Activated naive CD8-positive, alpha-beta T cell treated with anti-CD3 and anti-CD28 coated beads, Interleukin-2, amount 10 ng/mL, durations not matched to agents 7 days and 5 days (primary cell): Measurements from ENCODE around the gene MAPK8IP2. TPM values are rescaled to one million over a fixed set of nuclear protein-coding genes. Genes with fewer than 3 reads are reported as not detected.
"Not testable (repeated sequence)": the region's sequence is repeated elsewhere in the genome, so short reads cannot be mapped to it uniquely, and the experiment has no call there.

Experiments
- ATAC-seq: fragments of 150-1000 bp; cut with Tn5 transposase; one replicate; pipeline ENCODE4 v1.10.0; 2021; ENCODE audit warnings: low read depth, moderate library complexity
- POLR2A ChIA-PET: fragments of 350-600 bp; sonication (Branson Sonifier 250); formaldehyde crosslinking; loops from one replicate; lab custom pipeline; 2021; ENCODE audit warnings: antibody characterized with exemption; lab: Charles Lee
- DNase-seq: peaks from one replicate; pipeline ENCODE4 v3.0.0; 2021
- H3K27ac Mint-ChIP-seq: one replicate; pipeline ENCODE4 v1.8.0; 2022; ENCODE audit warnings: mild to moderate bottlenecking, mixed read lengths
- H3K27me3 Mint-ChIP-seq: one replicate; pipeline ENCODE4 v1.8.0; 2022; ENCODE audit warnings: mild to moderate bottlenecking, moderate library complexity, mixed read lengths
- H3K36me3 Mint-ChIP-seq: one replicate; pipeline ENCODE4 v1.8.0; 2021; ENCODE audit warnings: mild to moderate bottlenecking, mixed read lengths
- H3K4me1 Mint-ChIP-seq: one replicate; pipeline ENCODE4 v1.8.0; 2021; ENCODE audit warnings: mixed read lengths
- H3K4me3 Mint-ChIP-seq: one replicate; pipeline ENCODE4 v1.8.0; 2022; ENCODE audit warnings: mild to moderate bottlenecking, moderate library complexity, mixed read lengths
- H3K9me3 Mint-ChIP-seq: one replicate; pipeline ENCODE4 v1.8.0; 2021; ENCODE audit warnings: mixed read lengths
- total RNA-seq, 2 experiments: library from RNA; stranded (reverse); gene quantifications; one replicate each; pipeline ENCODE4 v1.2.3, GENCODE V29; 2021

MAPK8IP2 gene
- total RNA-seq, 2 experiments from 2014 or later = 0.28 to 0.39 TPM

- no peaks in the 10 kb centered on the region for H3K9me3 Mint-ChIP-seq
- POLR2A ChIA-PET = no interaction called here
- H3K4me1 Mint-ChIP-seq = peaks cover 1% of the 10 kb centered on the region
- H3K27ac Mint-ChIP-seq = no peak overlapping the region
- H3K4me3 Mint-ChIP-seq = no peak overlapping the region
- DNase-seq (no peak), ATAC-seq (no peak)
- no peaks in the 10 kb centered on the region for H3K36me3 Mint-ChIP-seq
- peaks cover 36% of the 10 kb centered on the region for H3K27me3 Mint-ChIP-seq
These were observed 5.8 kb downstream of the MAPK8IP2 start for GRCh38 chr22:50606165-50606945.

- H3K4me3 Mint-ChIP-seq = no peak overlapping the region
- no peaks in the 10 kb centered on the region for H3K36me3 Mint-ChIP-seq
- peaks cover under 1% of the 10 kb centered on the region for H3K4me1 Mint-ChIP-seq
- peaks cover 32% of the 10 kb centered on the region for H3K27me3 Mint-ChIP-seq
- ATAC-seq = no peak
- H3K27ac Mint-ChIP-seq = no peak overlapping the region
- DNase-seq = no peak
- POLR2A ChIA-PET = no interaction called here
- no peaks in the 10 kb centered on the region for H3K9me3 Mint-ChIP-seq
These were observed 6.5 kb downstream of the MAPK8IP2 start for GRCh38 chr22:50606946-50607658.

GRCh38 chr22:50607659-50608020, 7.0 kb downstream of the MAPK8IP2 start:
- Mint-ChIP-seq H3K27me3 (peaks cover 26% of the 10 kb centered on the region), H3K4me1 (peaks cover 5% of the 10 kb centered on the region), H3K9me3 (no peaks in the 10 kb centered on the region), H3K27ac (no peak overlapping the region), H3K36me3 (no peaks in the 10 kb centered on the region), H3K4me3 (no peak overlapping the region)
- no peak for DNase-seq
- POLR2A ChIA-PET = no interaction called here
- ATAC-seq = no peak

- H3K4me1 Mint-ChIP-seq, DNase-seq, H3K27ac Mint-ChIP-seq, H3K4me3 Mint-ChIP-seq, H3K9me3 Mint-ChIP-seq, ATAC-seq, H3K36me3 Mint-ChIP-seq: not testable (repeated sequence)
- H3K27me3 Mint-ChIP-seq = peaks cover 25% of the 10 kb centered on the region
- POLR2A ChIA-PET = interaction anchor here (1.2 kb wide), 1 partner anchor 27 kb away, joined by 3 read pairs; no protein-coding TSS in a partner anchor
These were observed 7.7 kb downstream of the MAPK8IP2 start for GRCh38 chr22:50608058-50608840.

DNA sequence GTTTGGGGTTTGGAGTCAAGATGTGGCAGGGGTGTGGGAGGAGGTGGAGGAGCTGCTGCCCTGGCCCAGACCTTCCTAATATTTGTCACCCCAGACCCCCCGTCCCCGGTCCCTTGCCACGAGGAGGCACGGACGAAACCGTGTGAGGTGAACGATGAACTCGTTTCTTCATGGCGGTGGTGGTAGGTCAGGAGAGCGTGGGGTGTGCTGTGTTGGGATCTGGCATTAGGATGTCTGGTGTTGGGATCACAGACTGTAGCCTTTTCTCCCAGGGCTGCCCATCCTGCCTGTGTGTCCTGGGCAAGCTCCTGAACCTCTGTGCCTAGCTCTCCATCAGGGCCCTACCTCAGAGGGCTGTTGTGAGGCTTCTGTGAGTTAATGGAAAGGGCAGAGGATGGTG, 8.4 kb downstream of the MAPK8IP2 start:
- H3K4me1 Mint-ChIP-seq = peaks cover 5% of the 10 kb centered on the region
- POLR2A ChIA-PET = interaction anchor here (1.2 kb wide), 1 partner anchor 28 kb away, joined by 3 read pairs; no protein-coding TSS in a partner anchor
- H3K9me3 Mint-ChIP-seq = no peaks in the 10 kb centered on the region
- DNase-seq = no peak
- peaks cover 27% of the 10 kb centered on the region for H3K27me3 Mint-ChIP-seq
- H3K4me3 Mint-ChIP-seq = no peak overlapping the region
- no peak for ATAC-seq
- no peak overlapping the region for H3K27ac Mint-ChIP-seq
- no peaks in the 10 kb centered on the region for H3K36me3 Mint-ChIP-seq

GRCh38 chr22:50609599-50609998, 9.0 kb downstream of the MAPK8IP2 start:
- Mint-ChIP-seq H3K27me3 (peaks cover 32% of the 10 kb centered on the region), H3K4me3 (no peak overlapping the region), H3K27ac (no peak overlapping the region), H3K36me3 (no peaks in the 10 kb centered on the region), H3K4me1 (peaks cover 5% of the 10 kb centered on the region), H3K9me3 (no peaks in the 10 kb centered on the region)
- POLR2A ChIA-PET = no interaction called here
- ATAC-seq (no peak), DNase-seq (no peak)

DNA sequence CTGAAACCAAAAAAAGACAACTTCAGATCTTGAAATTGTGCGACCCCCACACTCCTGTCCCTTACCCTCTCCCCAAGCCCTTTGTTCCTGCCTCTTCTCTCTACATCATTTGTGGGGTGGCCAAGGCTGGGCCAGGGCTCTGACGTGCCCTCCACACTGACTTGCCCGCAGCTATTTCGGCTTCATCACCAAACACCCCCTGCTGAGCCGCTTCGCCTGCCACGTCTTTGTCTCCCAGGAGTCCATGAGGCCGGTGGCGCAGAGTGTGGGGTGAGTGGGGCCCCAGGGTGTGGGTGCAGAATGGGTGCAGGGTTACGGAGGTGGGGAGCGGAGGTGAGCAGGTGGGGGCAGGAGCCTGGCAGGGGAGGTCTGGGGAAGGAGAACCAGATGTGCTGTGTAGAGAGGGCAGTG, 9.5 kb downstream of the MAPK8IP2 start:
- POLR2A ChIA-PET = no interaction called here
- Mint-ChIP-seq H3K36me3 (no peaks in the 10 kb centered on the region), H3K27me3 (peaks cover 31% of the 10 kb centered on the region), H3K9me3 (no peaks in the 10 kb centered on the region), H3K4me1 (peaks cover 5% of the 10 kb centered on the region), H3K27ac (no peak overlapping the region), H3K4me3 (no peak overlapping the region)
- ATAC-seq (no peak), DNase-seq (no peak)

GRCh38 chr22:50610581-50610980, 10.0 kb downstream of the MAPK8IP2 start:
- Mint-ChIP-seq H3K9me3 (no peaks in the 10 kb centered on the region), H3K36me3 (no peaks in the 10 kb centered on the region), H3K4me1 (peaks cover 5% of the 10 kb centered on the region), H3K27ac (no peak overlapping the region), H3K4me3 (no peak overlapping the region), H3K27me3 (peaks cover 29% of the 10 kb centered on the region)
- ATAC-seq (no peak), DNase-seq (no peak)
- POLR2A ChIA-PET = no interaction called here

DNA sequence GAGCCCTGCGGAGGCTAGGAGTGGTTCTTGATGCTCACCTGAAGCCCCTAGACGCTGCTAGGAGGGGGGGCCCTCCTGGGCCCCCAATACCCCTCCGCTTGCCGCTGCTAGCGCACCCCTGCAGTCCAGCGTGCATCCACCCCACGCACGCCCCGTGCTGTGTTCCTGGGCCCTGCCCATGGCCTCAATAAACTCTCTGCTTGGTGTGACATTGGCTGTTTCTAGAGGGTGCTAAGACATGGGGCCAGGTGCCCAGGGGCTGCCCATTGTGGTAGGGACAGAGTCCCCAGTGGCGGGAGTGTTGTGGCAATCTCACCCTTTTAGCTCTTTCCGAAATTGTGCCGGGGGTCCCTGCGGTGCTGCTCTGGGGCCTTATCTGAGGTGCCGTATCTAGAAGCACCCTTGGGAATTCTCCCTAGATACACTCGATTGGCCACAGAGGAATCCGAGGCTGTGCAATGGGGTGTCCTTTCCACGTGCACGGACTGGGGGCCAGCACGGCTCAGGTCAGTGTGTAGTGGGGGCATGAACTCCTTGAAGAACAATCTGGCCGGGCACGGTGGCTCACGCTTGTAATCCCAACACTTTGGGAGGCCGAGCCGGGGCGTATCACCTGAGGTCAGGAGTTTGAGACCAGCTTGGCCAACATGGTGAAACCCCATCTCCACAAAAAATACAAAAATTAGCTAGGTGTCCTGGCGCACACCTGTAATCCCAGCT, 10.9 kb downstream of the MAPK8IP2 start:
- H3K36me3 Mint-ChIP-seq = no peaks in the 10 kb centered on the region
- H3K27ac Mint-ChIP-seq = no peak overlapping the region
- H3K4me3 Mint-ChIP-seq = no peak overlapping the region

DNA sequence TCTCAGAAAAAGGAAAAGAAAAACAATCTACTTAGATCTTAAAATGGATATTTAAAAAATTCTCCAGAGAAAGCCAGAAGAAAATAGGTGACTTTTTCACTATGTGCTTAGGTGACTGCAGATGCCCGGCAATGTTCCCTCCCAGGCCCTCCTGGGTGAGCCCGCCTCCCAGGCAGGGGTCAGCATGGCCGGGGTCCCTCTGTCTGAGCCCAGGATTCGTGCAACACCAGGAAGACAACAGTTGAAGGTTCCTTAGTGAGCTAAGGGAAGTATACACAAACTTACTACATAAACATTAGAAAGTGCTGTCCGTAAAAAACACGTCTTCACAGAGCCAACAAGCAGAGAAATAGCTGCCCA, 11.6 kb downstream of the MAPK8IP2 start:
- no peak for DNase-seq
- Mint-ChIP-seq H3K4me3 (no peak overlapping the region), H3K36me3 (no peaks in the 10 kb centered on the region), H3K27ac (no peak overlapping the region), H3K9me3 (no peaks in the 10 kb centered on the region), H3K4me1 (peaks cover 5% of the 10 kb centered on the region), H3K27me3 (peaks cover 24% of the 10 kb centered on the region)
- POLR2A ChIA-PET = interaction anchor here (1.3 kb wide), 2 partner anchors 12 to 104 kb away, joined by 3 to 4 read pairs; partner anchors contain the start of genes LMF2 and NCAPH2
- no peak for ATAC-seq

More for the DNA sequence above, 10.9 kb downstream of the MAPK8IP2 start:
- no peaks in the 10 kb centered on the region for H3K9me3 Mint-ChIP-seq
- DNase-seq (no peak), ATAC-seq (no peak)
- peaks cover 5% of the 10 kb centered on the region for H3K4me1 Mint-ChIP-seq
- POLR2A ChIA-PET = no interaction called here
- H3K27me3 Mint-ChIP-seq = peaks cover 25% of the 10 kb centered on the region

DNA sequence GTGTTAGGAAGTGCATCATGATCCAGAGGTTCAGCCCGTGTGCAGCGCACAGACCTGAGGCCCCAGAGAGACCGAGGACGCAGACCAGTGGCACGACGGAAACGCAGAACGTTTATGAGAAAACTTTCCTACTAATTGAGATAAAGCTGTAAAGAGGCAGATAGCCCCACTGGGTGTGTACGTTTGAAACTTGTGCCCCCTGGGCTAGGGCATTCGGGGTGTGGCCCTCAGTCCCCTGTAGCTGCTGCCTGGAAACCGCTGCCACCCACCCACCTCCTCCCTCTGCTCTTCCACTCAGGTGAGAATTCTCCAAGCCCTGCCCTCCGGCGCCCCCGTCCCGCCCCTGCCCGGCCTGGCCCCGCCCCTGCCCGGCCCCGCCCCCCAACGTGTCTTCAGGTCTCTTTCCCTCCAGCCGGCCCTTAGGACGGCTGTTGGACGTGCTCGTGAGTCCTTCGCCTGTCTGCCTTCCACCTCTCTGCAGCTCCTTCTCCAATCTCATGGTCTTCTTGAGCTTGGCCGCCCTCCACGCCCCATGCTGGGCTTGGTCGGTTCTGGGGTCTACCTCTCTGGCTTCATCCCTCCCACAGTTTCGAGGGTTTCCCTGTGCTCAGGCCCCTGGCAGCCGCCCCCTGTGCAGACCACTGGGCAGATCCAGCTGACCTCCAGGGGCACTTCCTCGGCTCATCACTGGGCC, 12.1 kb downstream of the MAPK8IP2 start:
- H3K27ac Mint-ChIP-seq = no peak overlapping the region
- DNase-seq (no peak), ATAC-seq (no peak)
- no peak overlapping the region for H3K4me3 Mint-ChIP-seq
- no peaks in the 10 kb centered on the region for H3K36me3 Mint-ChIP-seq
- H3K9me3 Mint-ChIP-seq = no peaks in the 10 kb centered on the region
- peaks cover 5% of the 10 kb centered on the region for H3K4me1 Mint-ChIP-seq
- POLR2A ChIA-PET = interaction anchor here (1.3 kb wide), 3 partner anchors 13 to 105 kb away, joined by 3 to 4 read pairs (median 4); partner anchors contain the start of genes LMF2, NCAPH2 and SCO2
- peaks cover 22% of the 10 kb centered on the region for H3K27me3 Mint-ChIP-seq

GRCh38 chr22:50613291-50613981, 12.8 kb downstream of the MAPK8IP2 start:
- Mint-ChIP-seq H3K27ac (no peak overlapping the region), H3K4me1 (peaks cover 7% of the 10 kb centered on the region), H3K4me3 (no peak overlapping the region), H3K9me3 (no peaks in the 10 kb centered on the region), H3K36me3 (no peaks in the 10 kb centered on the region), H3K27me3 (peaks cover 19% of the 10 kb centered on the region)
- DNase-seq (no peak), ATAC-seq (no peak)
- POLR2A ChIA-PET = interaction anchor here (1.3 kb wide), 3 partner anchors 13 to 106 kb away, joined by 3 to 4 read pairs (median 4); partner anchors contain the start of genes LMF2, NCAPH2 and SCO2
